Measurements from ENCODE around the gene STK25.

STK25 gene

GRCh38 chr2:241490825-241491506 lies 17.4 kb downstream of the STK25 start:
- Histone ChIP-seq H3K36me3 (peaks cover 80% of the 10 kb centered on the region), H3K27ac (no peak overlapping the region), H3K27me3 (ENCODE audit: insufficient read depth, low read depth, severe bottlenecking) (no peaks in the 10 kb centered on the region), H3K9me3 (ENCODE audit: severe bottlenecking) (no peaks in the 10 kb centered on the region), H3K4me3 (ENCODE audit: low read depth, low read length) (no peak overlapping the region)
- no peak for TF ChIP-seq CTCF (IDR thresholded peaks at IDR 0.05; ENCODE audit: low read depth, low read length)
- DNase-seq: no peak

- Histone ChIP-seq H3K27me3 (ENCODE audit: insufficient read depth, low read depth, severe bottlenecking) (no peaks in the 10 kb centered on the region), H3K27ac (no peak overlapping the region), H3K36me3 (peaks cover 71% of the 10 kb centered on the region), H3K4me3 (ENCODE audit: low read depth, low read length) (no peak overlapping the region), H3K9me3 (ENCODE audit: severe bottlenecking) (no peaks in the 10 kb centered on the region)
- no peak for DNase-seq
- TF ChIP-seq CTCF (IDR thresholded peaks at IDR 0.05; ENCODE audit: low read depth, low read length): no peak
These were observed 18.4 kb downstream of the STK25 start for GRCh38 chr2:241489733-241490680.

- Histone ChIP-seq H3K9me3 (ENCODE audit: severe bottlenecking) (no peaks in the 10 kb centered on the region), H3K36me3 (peaks cover 68% of the 10 kb centered on the region), H3K4me3 (ENCODE audit: low read depth, low read length) (no peak overlapping the region), H3K27ac (no peak overlapping the region), H3K27me3 (ENCODE audit: insufficient read depth, low read depth, severe bottlenecking) (no peaks in the 10 kb centered on the region)
- no peak for DNase-seq
- TF ChIP-seq CTCF (IDR thresholded peaks at IDR 0.05; ENCODE audit: low read depth, low read length): no peak
These were observed 19.3 kb downstream of the STK25 start for GRCh38 chr2:241489088-241489487.

- H3K27me3 ChIP-seq (ENCODE audit: insufficient read depth, low read depth, severe bottlenecking): no peaks in the 10 kb centered on the region
- H3K27ac ChIP-seq: no peak overlapping the region
- H3K4me3 ChIP-seq (ENCODE audit: low read depth, low read length): no peak overlapping the region
- no peak for DNase-seq
- H3K36me3 ChIP-seq: peaks cover 39% of the 10 kb centered on the region
- TF ChIP-seq CTCF (IDR thresholded peaks at IDR 0.05; ENCODE audit: low read depth, low read length): no peak
- no peaks in the 10 kb centered on the region for H3K9me3 ChIP-seq (ENCODE audit: severe bottlenecking)
These were observed 23.0 kb downstream of the STK25 start for GRCh38 chr2:241485172-241485911.

- Histone ChIP-seq H3K27ac (peak overlapping the region; percentile 61), H3K9me3 (ENCODE audit: severe bottlenecking) (no peaks in the 10 kb centered on the region), H3K4me3 (ENCODE audit: low read depth, low read length) (no peak overlapping the region), H3K36me3 (peaks cover 35% of the 10 kb centered on the region), H3K27me3 (ENCODE audit: insufficient read depth, low read depth, severe bottlenecking) (no peaks in the 10 kb centered on the region)
- no peak for TF ChIP-seq CTCF (IDR thresholded peaks at IDR 0.05; ENCODE audit: low read depth, low read length)
- no peak for DNase-seq
These were observed 25.1 kb downstream of the STK25 start for GRCh38 chr2:241483305-241483704.
